Measurements from ENCODE around the gene CDS2.

Gene CDS2

GRCh38 chr20:5215672-5216304 lies 89.0 kb downstream of the CDS2 start:
- DNase-seq, result no peak

GRCh38 chr20:5216663-5217062 lies 89.9 kb downstream of the CDS2 start:
- no peak for DNase-seq

- no peak for DNase-seq
These were observed 90.8 kb downstream of the CDS2 start for GRCh38 chr20:5217616-5218015.

GRCh38 chr20:5220321-5221060 lies 93.7 kb downstream of the CDS2 start:
- DNase-seq, result no peak

- DNase-seq, result no peak
These were observed 94.2 kb downstream of the CDS2 start for GRCh38 chr20:5221061-5221430.

GRCh38 chr20:5222919-5223634 lies 96.3 kb downstream of the CDS2 start:
- DNase-seq, result peak; percentile 25 to 46

GRCh38 chr20:5230544-5230943 lies 103.7 kb downstream of the CDS2 start:
- no peak for DNase-seq

- no peak for DNase-seq
These were observed 107.3 kb downstream of the CDS2 start for GRCh38 chr20:5234158-5234557.

GRCh38 chr20:5234978-5235377 lies 108.2 kb downstream of the CDS2 start:
- DNase-seq, result no peak
